K562 (cell line): Measurements from ENCODE around the gene GPR55. TPM values are rescaled to one million over a fixed set of nuclear protein-coding genes. Genes with fewer than 3 reads are reported as not detected.

ENCODE experiments used
- ATAC-seq: fragments of 200-7000 bp; cut with Tn5 transposase; 3 replicates; pipeline ENCODE4 v1.9.1; 2020; ENCODE audit warnings: moderate library complexity
- BruUV-seq: library from RNA; stranded (reverse); fragments of 400-500 nt; replicated peaks from 2 replicates; lab custom pipeline; 2021; lab: Mats Ljungman, UMichigan
- CTCF ChIA-PET: fragments of 300-600 bp; formaldehyde crosslinking; extraction: SDS; loops from one replicate; lab custom pipeline; 2021; ENCODE audit warnings: low intra/inter-chr PET ratio; lab: Yijun Ruan, JAX
- POLR2A ChIA-PET: fragments of 300-600, 350-650 bp; sonication (Branson Sonifier 250); formaldehyde crosslinking; extraction: SDS; loops from one replicate; lab custom pipeline; 2021; ENCODE audit warnings: antibody characterized with exemption, inconsistent platforms; lab: Yijun Ruan, JAX
- DNase-seq, 4 experiments: peaks; one replicate each; pipeline versions ENCODE4 v3.0.0 to v3.0.0-alpha.2; 2011 to 2018; ENCODE audit warnings: low spot score in 3 of 4, mixed read lengths in 3 of 4; ENCODE audit errors: extremely low read depth in 1 of 4
- FAIRE-seq: peaks from 2 replicates; lab custom pipeline; 2011; peaks lifted over from hg19 to GRCh38; lab: Jason Lieb, UNC
- H2AFZ ChIP-seq: 2 replicates; pipeline ENCODE4 v1.6.0; 2011; ENCODE audit warnings: low read depth, low read length, control low read depth, inconsistent platforms
- H3K27ac ChIP-seq: fragments of 200-600 bp; 3 replicates; pipeline ENCODE4 v1.8.0; 2011; ENCODE audit warnings: low read depth, mild to moderate bottlenecking, control low read depth, inconsistent platforms, low read length, moderate library complexity, mixed read lengths; ENCODE audit errors: extremely low read depth
- H3K27me3 ChIP-seq, 2 experiments: fragments of 300-600 bp in 1 of 2; 2 replicates in 1 of 2; 3 replicates in 1 of 2; pipeline versions ENCODE4 v1.6.0 to v1.8.0; 2011; ENCODE audit warnings: inconsistent platforms in 2 of 2, low read length in 2 of 2, mild to moderate bottlenecking in 1 of 2, mixed read lengths in 1 of 2, moderate library complexity in 1 of 2; ENCODE audit not compliant: control insufficient read depth in 2 of 2, insufficient read depth in 2 of 2
- H3K36me3 ChIP-seq: fragments of 300-600 bp; 3 replicates; pipeline ENCODE4 v1.8.0; 2011; ENCODE audit warnings: mild to moderate bottlenecking, low read length, inconsistent platforms; ENCODE audit not compliant: control insufficient read depth, insufficient read depth
- H3K4me1 ChIP-seq, 2 experiments: fragments of 200-600 bp in 1 of 2; replicated peaks in 1 of 2; 2 replicates in 1 of 2; 3 replicates in 1 of 2; pipeline versions ENCODE4 v1.5.1 to v1.8.0; 2011; ENCODE audit warnings: inconsistent platforms in 2 of 2, low read length in 2 of 2, mild to moderate bottlenecking in 1 of 2, mixed read lengths in 1 of 2, moderate library complexity in 1 of 2; ENCODE audit not compliant: control insufficient read depth in 2 of 2, insufficient read depth in 2 of 2
- H3K4me2 ChIP-seq: 2 replicates; pipeline ENCODE4 v1.6.1; 2011; ENCODE audit warnings: low read length, control low read depth, inconsistent platforms, mixed read lengths; ENCODE audit not compliant: insufficient read depth
- H3K4me3 ChIP-seq: fragments of 200-600 bp; sonication (generic), shearing (Covaris generic); 2 replicates; pipeline ENCODE4 v1.5.1; 2016; ENCODE audit warnings: control low read depth, inconsistent platforms
- H3K79me2 ChIP-seq: fragments of 200-600 bp; 3 replicates; pipeline ENCODE4 v1.8.0; 2011; ENCODE audit warnings: low read length, inconsistent platforms; ENCODE audit not compliant: control insufficient read depth, insufficient read depth
- H3K9ac ChIP-seq, 2 experiments: 2 replicates each; pipeline versions ENCODE4 v1.6.0 to v1.6.1; 2011; ENCODE audit warnings: low read depth in 2 of 2, low read length in 2 of 2, control low read depth in 1 of 2, inconsistent platforms in 1 of 2, mild to moderate bottlenecking in 1 of 2, mixed read lengths in 1 of 2; ENCODE audit not compliant: insufficient read depth in 1 of 2
- H3K9me1 ChIP-seq: one replicate; pipeline ENCODE4 v1.6.0; 2011; ENCODE audit warnings: inconsistent platforms, mild to moderate bottlenecking, low read length, moderate library complexity; ENCODE audit not compliant: control insufficient read depth, insufficient read depth
- H3K9me3 ChIP-seq: replicated peaks from 2 replicates; pipeline ENCODE4 v1.5.1; 2011; ENCODE audit warnings: low read depth, low read length, inconsistent platforms; ENCODE audit not compliant: control insufficient read depth, insufficient read depth
- H4K20me1 ChIP-seq: replicated peaks from 2 replicates; pipeline ENCODE4 v1.6.1; 2011; ENCODE audit warnings: low read length, inconsistent platforms, mixed read lengths; ENCODE audit not compliant: control insufficient read depth, insufficient read depth
- ZNF124 ChIP-seq: sonication (generic); formaldehyde crosslinking; IDR thresholded peaks from 2 replicates; pipeline ENCODE4 v1.8.1; 2022; ENCODE audit warnings: missing genetic modification reagents
- ZNF449 ChIP-seq: fragments of 250-450 bp; sonication (Bioruptor Pico); IDR thresholded peaks from 2 replicates; pipeline ENCODE4 v1.8.0; 2022; ENCODE audit warnings: moderate library complexity, mild to moderate bottlenecking, inconsistent platforms
- WGBS: fragments of 100-300 bp; shearing (Covaris generic); methylation state at CpG from one replicate; pipeline ENCODE4 v1.1.6; 2016; ENCODE audit warnings: low coverage, mixed read lengths; ENCODE audit not compliant: insufficient coverage; ENCODE audit errors: missing lambda C conversion rate; 5-methylcytosine and 5-hydroxymethylcytosine counted together
- in situ Hi-C: fragments of 300-500 bp; cut with MboI; formaldehyde crosslinking; loops from 4 replicates; pipeline ENCODE4 v1.15.0; 2018; ENCODE audit warnings: inconsistent platforms, mixed read lengths
- intact Hi-C: fragments of 100-400 bp; cut with micrococcal nuclease; formaldehyde crosslinking; loops from 2 replicates; pipeline ENCODE4 v1.14.2; 2022
- polyA plus RNA-seq, 8 experiments: library from polyadenylated mRNA; depleted of rRNA in 4 of 8; stranded (reverse) in 5 of 8; unstranded in 3 of 8; fragments of >200 nt; fragmentation: Nextera tagmentation in 2 of 8; fragmentation: Illumina TruSeq in 1 of 8; extraction: Ambion mirVana in 2 of 8; extraction: Trizol in 1 of 8; gene quantifications; 2 replicates each; pipeline versions ENCODE4 v1.2.1 to v1.2.3, GENCODE V29; 2011 to 2014; ENCODE audit warnings: inconsistent platforms in 1 of 8, missing spikeins in 1 of 8
- total RNA-seq, 7 experiments: library from RNA; depleted of rRNA in 6 of 7; stranded (reverse); fragments of >200 nt in 6 of 7; fragmentation: Illumina TruSeq in 2 of 7; extraction: Trizol in 2 of 7; gene quantifications; 2 replicates each; pipeline versions ENCODE4 v1.2.1 to v1.2.3, GENCODE V29; 2011 to 2021; ENCODE audit warnings: low replicate concordance in 1 of 7

GPR55 gene
- total and polyA plus RNA-seq, 9 of the 15 experiments (the other 6 are each of a cell fraction or from before 2014, with no cell fraction given), result 0.11 to 0.49 (median 0.27) TPM

DNA sequence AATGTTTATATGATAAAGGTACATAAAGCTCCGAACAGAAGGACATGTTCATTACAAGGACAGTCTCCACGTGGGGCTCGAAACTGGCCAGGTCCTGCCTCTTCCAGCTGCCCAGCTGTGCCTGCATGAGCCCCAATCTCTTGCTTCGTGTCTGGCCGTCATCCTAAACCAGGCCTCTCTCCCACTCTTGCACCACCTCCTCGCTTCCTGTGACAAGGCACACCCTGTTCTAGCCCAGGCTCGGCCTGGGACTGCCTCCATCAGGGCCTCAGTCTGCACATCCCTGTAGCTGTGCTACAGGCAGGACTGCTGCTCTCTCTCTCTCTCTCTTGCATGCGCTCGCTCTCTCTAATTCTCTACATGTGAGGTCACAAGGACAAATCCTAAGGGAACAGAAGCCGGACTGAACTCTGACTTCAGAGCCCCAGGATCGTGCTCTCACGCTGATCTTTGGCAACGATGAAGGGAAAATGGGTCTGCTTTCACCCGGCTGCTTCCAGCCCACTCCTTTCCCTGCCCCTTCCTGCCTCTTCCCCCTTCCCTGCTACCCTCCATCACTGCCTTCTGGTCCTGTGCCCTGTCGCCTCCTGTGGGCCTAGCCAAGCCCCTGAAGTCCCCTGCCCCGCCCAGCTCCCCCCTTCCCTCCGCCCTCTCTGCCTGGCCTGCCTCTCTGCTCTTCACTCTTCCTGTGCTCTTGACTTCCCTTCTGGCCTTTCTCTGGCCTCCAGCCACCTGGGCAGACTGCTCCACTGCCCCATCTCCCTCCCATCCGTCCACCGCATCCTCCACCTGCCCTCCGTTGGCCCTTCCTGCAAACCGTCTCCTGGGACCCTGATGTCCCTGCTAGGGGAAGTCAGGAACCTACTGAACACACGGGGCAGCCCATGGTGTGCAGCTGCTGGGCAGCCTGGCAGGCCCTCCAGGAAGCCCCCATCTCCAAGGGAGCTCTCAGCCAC is 7.8 kb upstream of the GPR55 start (continued):
- TF ChIP-seq ZNF449 (CRISPR knock-in tag), result peak; percentile 36; the same call in 1 of the 2 replicates
- TF ChIP-seq, all 486 proteins: peak for 3

DNA sequence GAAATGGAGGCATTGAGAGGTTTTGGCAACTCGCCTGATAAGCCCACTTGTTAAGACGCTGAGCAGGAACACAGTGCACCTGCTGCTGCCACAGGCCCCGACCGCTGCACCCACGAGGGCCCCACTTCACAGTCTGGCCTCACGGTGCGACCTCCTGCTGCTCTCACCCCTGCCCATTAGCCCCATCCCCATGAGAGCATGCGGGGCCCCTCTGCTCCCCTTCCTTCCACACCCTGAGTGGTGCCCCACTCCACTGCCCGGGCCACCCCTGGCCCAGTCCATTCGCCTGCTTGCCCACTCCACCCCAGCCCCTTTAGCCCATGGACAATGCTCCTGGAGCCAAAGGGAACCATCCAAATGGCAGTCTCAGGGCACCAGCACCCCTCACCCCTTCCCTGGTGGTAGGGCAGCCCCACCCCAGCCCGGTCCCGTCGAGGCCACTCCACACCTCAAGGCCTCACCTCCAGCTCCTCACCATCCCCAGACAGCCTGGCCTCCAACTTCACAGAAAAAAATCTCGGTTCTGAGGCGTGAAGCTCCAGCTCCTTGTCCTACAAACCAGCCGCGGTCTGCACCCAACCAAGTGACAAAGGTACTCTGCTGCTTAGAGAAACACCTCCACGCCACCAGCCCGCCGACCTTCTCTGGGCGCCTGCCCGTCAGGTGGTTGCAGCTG is 6.7 kb upstream of the GPR55 start:
- 19% methylated on average over 18 of the region's 22 CpGs for WGBS
- no peaks in the 10 kb centered on the region; a peak in 1 of 5 replicates for H3K4me1 ChIP-seq
- ATAC-seq, result no peak
- H3K9me1 ChIP-seq, result no peaks in the 10 kb centered on the region
- no peaks in the 10 kb centered on the region for H3K9me3 ChIP-seq
- H3K27ac ChIP-seq, result no peak overlapping the region
- BruUV-seq, result no TSS peak
- in situ Hi-C loops (no loop called here), intact Hi-C loops (no loop called here)
- peaks cover 4 to 55% of the 10 kb centered on the region in 2 experiments; a peak in 3 of 5 replicates for H3K27me3 ChIP-seq
- H3K79me2 ChIP-seq, result no peaks in the 10 kb centered on the region
- TF ChIP-seq ZNF124 (CRISPR knock-in tag), result no peak
- no peak overlapping the region for H3K4me3 ChIP-seq
- no peak overlapping the region for H2AFZ ChIP-seq
- ChIA-PET CTCF (no interaction called here), POLR2A (interaction anchor here (0.5 to 1.1 kb wide), 2 partner anchors 24 to 308 kb away, joined by 3 read pairs; no protein-coding TSS in a partner anchor)
- H4K20me1 ChIP-seq, result no peaks in the 10 kb centered on the region
- H3K36me3 ChIP-seq, result no peaks in the 10 kb centered on the region
- H3K9ac ChIP-seq, result no peak overlapping the region; a peak in 1 of 4 replicates
- H3K4me2 ChIP-seq, result no peak overlapping the region
- no peak for FAIRE-seq
- DNase-seq, result no peak
